ENCODE results near the gene AOC3.
"Not testable (repeated sequence)": the region's sequence is repeated elsewhere in the genome, so short reads cannot be mapped to it uniquely, and the experiment has no call there.

AOC3 gene

DNA sequence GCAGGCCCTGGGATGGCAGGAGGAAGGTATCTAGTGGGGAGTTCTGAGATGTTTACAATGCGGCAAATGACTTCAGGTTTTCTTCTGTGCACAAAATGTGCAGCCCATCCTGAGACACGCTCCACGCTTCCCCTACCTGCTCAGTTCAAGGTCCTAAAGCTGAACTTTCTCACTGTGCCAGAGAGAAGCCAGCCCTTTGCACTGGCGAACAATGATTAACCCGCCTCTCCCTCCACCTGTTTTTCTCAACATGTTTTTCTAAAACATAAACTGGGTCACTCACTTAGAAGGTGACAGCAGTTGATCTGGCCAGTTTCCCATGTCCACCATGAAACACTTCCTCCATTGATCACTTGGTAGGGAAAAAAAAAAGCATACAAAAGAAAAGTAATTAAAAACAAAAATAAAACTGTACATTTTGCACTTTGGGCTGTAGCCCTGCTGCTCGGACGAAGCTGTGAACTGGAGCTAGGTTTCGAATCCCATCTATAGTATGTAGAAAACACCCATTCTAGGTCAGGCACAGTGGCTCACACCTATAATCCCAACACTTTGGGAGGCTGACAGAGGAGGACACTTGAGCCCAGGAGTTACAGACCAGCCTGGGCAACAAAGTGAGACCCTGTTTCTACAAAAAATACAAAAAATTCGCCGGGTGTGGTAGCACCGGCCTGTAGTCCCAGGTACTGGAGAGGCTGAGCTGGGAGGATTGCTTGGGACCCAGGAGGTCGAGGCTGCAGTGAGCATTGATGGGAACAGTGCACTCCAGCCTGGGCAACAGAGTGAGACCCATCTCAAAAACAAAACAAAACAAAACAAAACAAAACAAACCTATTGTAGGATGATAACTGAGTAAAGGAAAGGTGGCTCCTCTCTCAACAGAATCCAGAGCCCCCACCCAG, 43.5 kb downstream of the AOC3 start:
- no peak for DNase-seq

DNA sequence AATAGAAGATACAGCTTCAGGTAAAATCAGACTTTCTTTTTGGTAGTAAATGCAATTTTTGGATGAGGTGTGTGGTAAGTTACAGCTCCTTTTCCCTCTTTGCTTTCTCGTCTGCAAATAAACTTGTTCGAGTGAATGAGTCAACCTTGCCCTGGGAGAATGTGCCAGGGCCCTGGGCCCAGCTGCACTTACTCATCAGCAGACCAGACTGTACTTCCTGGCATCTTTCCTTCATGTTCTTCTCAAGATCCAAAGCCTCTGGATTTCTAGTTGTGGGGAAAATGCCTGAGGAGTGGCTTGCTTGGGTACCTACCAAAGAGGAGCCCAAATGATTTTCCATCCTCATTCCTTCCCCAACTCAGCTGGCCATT, 44.2 kb downstream of the AOC3 start:
- no peak for DNase-seq

DNA sequence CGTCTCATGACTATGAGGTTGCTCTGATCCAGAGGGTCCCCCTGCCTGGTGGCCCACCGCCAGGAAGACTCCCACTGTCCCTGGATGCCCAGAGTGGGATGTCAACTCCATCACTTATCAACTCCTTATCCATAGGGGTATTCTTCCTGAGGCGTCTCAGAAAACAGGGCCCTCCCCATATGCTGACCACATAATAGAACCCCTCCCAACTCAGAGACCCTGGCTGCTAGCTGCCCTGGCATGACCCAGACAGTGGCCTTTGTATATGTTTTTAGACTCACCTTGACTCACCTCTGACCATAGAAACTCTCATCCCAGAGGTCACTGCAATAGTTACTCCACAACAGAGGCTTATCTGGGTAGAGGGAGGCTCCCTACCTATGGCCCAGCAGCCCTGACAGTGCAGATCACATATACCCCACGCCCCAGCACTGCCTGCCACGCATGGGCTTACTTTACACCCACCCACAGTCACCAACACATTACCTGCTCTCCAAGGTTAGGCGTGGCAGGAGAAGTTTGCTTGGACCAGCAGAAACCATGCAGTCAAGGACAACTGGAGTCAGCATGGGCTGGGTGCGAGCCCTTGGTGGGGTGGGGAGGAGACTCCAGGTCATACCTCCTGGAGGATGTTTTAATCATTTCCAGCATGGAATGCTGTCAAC, 47.3 kb downstream of the AOC3 start:
- no peak for DNase-seq

- not testable (repeated sequence) for DNase-seq
Observed at GRCh38 chr17:42899981-42900380, 49.0 kb downstream of the AOC3 start.

DNA sequence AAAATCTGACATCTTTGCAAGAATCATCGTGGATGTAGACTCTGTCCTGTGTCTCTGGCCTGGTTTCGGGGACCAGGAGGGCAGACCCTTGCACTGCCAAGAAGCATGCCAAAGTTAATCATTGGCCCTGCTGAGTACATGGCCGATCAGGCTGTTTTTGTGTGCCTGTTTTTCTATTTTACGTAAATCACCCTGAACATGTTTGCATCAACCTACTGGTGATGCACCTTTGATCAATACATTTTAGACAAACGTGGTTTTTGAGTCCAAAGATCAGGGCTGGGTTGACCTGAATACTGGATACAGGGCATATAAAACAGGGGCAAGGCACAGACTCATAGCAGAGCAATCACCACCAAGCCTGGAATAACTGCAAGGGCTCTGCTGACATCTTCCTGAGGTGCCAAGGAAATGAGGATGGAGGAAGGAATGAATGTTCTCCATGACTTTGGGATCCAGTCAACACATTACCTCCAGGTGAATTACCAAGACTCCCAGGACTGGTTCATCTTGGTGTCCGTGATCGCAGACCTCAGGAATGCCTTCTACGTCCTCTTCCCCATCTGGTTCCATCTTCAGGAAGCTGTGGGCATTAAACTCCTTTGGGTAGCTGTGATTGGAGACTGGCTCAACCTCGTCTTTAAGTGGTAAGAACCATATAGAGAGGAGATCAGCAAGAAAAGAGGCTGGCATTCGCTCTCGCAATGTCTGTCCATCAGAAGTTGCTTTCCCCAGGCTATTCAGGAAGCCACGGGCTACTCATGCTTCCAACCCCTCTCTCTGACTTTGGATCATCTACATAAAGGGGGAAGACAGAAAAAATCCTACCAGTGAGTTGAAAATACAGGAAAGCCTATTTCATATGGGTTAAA, 49.7 kb downstream of the AOC3 start, which contains the start of gene G6PC1:
Gene G6PC1, plus strand, starts transcription at position 340 of the 872 bp plus-strand sequence. Its CDS starts 78 bp downstream, at position 418.
- no peak for DNase-seq

DNA sequence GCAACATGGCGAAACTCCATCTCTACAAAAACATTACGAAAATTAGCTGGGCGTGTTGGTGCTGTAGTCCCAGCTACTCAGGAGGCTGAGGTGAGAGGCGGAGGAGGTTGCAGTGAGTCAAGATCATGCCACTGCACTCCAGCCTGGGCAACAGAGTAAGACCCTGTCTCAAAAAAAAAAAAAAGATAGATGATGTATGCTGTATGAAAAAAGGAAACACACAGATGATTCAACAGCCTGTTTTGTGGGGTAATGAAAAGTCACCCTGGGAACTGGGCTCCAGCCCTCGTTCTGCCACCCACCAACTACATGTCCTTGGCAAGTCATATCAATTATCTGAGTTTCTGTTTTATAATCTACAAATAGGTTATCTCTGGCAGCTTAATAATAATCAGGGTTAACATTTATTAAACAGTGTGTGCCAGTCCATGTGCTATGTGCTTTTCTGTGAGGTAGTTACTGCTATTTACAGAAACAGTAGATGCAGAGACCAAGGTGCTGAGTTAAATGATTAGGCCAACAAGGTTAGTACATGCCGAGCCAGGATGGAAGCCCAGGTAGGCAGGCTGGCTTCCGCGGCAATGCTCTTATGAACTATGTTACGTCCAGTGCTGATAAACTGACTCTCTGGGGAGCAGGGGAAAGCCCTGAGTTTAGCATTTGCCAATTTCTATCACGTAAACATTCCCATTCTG, 50.7 kb downstream of the AOC3 start:
- no peak for DNase-seq

- DNase-seq = no peak
Observed at GRCh38 chr17:42904110-42904469, 53.1 kb downstream of the AOC3 start.

DNA sequence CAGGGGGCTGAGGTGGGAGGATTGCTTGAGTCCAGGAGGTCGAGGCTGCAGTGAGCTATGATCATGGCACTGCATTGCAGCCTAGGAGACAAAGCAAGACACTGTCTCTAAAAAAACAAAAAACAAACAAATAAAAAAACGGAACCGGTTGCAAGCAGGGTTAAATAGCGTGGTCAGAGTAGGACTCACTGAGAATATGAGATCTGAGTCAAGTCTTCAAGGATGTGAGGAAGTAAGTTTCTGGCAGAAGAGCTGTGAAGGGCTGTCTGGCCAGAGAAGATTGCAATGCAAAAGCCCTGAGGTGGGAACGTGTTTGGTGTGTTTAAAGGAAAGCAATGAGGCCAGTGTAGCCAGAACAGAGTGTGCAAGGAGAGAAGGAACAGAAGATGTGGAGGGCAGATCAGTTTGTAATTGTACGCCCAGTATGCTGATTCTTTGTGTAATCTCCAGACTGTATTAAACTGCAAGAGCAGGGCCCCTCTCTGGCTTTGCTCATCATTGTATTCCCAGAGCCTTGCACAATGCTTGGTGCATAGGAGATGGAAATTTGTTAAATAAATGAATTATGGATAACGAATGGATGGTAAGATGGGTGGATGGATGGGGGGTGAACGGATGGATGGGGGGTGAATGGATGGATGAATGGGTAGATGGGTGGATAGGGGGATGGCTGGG, 55.9 kb downstream of the AOC3 start:
- DNase-seq = no peak
